Anterior cingulate cortex (tissue), 58 donors: ENCODE results near the gene PPCS.

ENCODE experiments used
- DNase-seq, 58 donors: peaks; one replicate each; lab custom pipeline; 2025; lab: John Stamatoyannopoulos, UW

PPCS gene

GRCh38 chr1:42456010-42456753, at the start of gene PPCS, which contains the start of gene ZMYND12:
Gene PPCS, plus strand, starts transcription at chr1:42456543. Its CDS starts 23 bp downstream, at chr1:42456566.
Gene ZMYND12, minus strand, starts transcription at chr1:42456022. Its CDS starts 25 bp downstream, at chr1:42455997.
- peak; percentile 32 to 93 (median 83) for DNase-seq

GRCh38 chr1:42414551-42415496, 41.5 kb upstream of the PPCS start:
- no peak for DNase-seq

DNA sequence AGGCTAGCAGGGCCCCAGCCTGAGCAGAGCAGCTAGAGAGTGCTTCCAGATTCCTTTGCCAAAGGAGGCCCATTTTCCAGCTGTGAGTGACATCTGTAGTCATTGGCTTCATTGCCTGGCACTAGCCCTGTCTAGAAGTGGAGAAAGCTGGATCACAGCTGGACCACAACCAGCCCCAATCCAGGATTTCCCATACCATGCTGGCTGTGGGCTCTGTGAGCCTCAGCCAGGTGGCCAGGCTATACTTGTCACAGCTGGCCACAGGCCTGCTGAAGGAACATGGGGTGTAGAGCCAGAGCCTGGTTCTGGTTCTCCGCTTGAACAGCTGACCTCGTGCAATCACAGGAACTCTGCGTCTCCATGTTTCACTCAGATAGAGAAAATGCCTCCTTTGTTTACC, 39.2 kb upstream of the PPCS start:
- no peak for DNase-seq

DNA sequence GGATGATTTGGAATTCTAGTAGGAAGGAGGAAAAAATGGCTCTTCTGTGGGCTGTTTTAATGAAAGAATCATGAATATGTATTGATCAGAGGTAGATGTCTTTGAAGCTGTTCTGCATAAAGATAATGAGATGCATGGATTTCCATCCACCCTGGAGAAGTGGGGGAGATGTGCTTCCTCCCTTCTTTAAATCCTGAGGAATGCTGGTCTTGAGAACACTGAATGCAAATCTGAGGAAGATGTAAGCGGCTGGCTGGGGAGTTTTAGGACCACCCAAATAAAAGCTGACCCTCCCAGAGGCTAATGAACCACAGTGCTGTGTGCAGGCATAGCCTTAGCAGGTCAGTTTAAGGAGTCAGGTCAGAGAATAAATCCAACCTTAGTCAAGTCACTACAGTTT, 37.8 kb upstream of the PPCS start:
- no peak for DNase-seq

DNA sequence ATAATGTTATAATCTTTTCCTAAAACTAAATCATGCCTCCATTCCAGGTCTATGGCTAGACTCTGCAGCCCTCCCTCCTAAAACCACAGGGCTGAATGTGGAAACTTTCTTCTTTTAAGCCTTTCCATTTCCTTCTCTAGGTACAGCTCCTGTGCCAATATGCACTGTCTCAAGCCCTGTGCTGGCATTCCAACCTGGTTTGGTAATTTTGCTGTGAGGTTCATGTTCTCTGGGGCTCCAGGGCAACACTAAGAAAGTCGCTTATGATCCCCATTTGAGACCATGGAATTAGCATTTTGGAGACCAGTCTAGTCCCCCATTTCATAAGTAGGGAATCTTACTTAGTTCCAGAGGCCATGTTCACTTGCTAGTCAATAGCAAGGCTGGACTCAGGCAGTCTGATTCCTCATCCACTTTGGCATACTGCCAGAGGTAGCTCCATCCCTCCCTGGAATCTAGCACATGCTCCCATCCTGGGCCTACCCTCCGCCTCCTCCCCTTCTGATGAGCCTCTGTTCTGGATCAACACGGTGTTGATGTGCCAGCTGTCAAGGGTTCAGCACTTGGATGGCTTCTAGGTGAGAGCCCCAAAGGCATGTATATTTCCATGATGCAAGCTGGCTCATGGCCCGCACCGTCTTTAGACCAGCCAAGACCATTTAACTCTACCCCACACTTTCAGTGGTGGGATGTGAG, 37.1 kb upstream of the PPCS start:
- peak in 7 of 58 donors; percentile 2 to 37 (median 17) for DNase-seq

DNA sequence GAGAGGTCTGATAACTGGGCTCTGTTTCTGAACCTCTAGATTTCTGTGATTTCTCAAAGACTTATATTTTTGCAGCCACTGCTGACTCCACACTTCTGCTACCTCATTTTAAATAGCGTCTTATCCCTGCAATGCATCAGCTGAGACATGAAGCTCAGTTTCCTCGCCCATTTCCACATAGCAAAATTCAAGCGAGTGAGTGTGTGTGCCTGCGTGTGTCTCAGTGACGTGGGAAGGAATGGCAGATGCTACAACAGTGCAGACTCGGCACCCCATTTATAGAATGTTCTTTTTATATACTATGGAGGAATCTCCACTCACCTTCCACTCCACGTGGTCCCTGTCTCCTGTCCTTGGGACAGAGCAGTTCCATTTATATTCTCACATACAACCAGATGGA, 36.2 kb upstream of the PPCS start:
- peak in 33 of 58 donors; percentile 2 to 65 (median 26) for DNase-seq

GRCh38 chr1:42420911-42421585, 35.3 kb upstream of the PPCS start:
- DNase-seq, result peak in 47 of 58 donors; percentile 6 to 72 (median 39)

- peak in 10 of 58 donors; percentile 2 to 33 (median 13) for DNase-seq
Observed at GRCh38 chr1:42422737-42423136, 33.6 kb upstream of the PPCS start.

DNA sequence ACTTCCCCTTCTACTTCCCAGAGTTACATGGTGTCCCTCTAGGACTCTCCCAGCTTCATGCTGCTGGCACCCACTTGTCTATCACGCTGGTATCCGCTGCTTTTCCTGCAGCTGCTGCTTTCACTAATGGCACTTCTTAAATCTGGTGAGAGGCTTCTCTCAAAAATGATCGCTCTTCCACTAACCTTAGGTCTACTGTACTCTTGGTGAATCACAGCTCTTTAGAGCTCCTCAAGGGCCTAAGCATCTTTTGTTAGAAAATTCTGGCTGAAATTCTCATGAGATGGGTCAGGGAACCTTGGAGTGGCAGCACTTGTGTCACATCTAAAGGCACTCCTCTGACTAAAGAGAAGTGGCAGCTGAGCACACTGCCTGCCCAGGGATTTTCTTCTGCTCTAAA, 32.7 kb upstream of the PPCS start:
- no peak for DNase-seq

DNA sequence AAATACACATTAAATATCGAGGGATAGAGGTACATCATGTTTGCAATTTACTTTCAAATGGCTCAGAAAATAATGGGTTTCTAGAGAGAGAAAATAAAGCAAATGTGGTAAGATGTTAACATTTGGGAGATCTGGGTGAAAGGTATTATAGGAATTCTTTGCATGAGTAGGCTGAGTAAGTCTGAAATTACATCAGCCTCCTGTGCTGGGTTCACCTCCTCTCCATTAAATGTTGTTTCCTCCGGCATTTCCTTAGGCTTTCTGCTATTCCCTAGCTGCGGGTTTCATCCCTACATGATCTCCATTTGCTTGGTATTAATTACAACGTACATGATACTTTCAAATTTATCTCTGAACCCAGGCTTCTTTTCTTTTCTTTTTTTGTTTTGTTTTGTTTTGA, 32.1 kb upstream of the PPCS start:
- DNase-seq, result no peak

DNA sequence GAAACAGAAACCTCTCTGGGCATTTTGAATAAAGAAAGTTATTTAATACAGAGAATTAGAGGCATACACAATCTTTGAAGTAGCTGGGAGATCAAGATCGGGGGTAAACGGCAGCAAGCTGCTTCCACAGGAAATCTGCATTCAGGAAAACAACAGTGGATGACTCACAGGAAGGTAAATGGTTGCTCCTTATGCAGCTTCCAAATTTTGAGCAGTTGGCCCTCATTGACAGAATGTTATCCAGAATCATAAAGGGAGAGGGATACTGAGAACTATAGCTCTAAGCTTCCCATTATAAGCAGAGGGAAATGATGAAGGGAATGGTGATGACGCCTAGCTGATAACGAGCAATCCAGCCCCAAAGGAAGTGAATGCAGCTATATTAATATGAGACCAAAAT, 29.1 kb upstream of the PPCS start:
- no peak for DNase-seq

DNA sequence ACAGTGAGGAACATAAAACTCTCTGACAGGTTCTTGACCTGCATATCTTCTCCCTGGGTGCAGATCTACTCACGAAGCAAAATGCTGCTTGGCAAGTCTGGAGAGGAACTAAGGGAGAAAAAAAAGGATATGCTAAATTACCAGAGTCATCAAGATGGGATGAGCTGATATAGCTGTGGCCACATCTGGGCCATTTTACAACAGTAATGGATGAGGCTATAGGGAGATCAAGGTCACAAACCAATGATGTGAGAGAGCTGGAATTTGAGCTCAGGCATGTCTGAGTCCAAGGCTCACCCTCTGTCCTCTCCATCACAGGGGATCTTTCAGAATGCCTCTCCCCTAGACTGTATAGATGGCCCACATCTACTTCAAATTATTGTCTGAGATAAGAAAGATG, 26.7 kb upstream of the PPCS start:
- no peak for DNase-seq

DNA sequence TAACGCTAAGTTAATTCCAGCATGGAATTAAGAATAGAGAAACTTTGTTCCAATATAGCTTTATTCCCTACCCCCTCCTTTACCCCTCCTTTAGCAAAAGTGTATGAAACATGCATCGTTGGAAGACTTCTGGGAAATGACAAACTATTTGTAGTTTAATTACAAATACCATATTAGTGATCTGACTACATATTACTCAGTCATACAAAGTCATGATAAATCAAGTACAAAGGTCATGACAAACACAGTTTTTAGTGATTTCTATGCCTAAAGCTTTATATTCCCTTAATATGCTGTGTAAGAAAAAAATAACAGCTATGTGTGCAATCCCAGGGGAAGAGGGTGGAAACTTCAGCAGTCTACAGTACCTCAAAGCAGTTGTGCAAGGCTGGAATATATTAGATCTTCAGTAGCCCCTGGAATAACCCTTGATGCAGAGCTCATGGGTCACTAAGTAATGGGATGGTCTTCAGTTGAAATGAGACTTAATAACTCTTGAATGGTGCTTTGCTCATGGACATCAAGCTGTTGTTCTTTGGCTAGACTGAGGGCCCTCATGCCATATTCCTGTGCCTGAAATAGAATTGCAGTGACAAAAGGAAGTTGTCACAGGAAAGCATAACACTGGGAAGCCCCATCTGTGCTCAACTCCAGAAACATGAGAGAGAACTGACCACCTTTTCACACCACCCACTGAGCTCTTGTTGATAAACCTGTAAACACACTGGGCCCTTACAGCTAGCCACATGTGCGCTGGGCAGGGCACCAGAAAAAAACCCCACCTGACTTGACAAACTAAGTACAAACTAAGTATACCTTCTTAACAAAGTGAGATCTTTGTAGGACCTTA, 25.8 kb upstream of the PPCS start:
- DNase-seq, result no peak

- DNase-seq, result no peak
Observed at GRCh38 chr1:42431514-42431913, 24.8 kb upstream of the PPCS start.

- DNase-seq, result no peak
Observed at GRCh38 chr1:42432714-42433113, 23.6 kb upstream of the PPCS start.

- no peak for DNase-seq
Observed at GRCh38 chr1:42433369-42433768, 23.0 kb upstream of the PPCS start.

GRCh38 chr1:42434340-42434739, 22.0 kb upstream of the PPCS start:
- DNase-seq, result no peak

GRCh38 chr1:42439940-42440339, 16.4 kb upstream of the PPCS start:
- DNase-seq, result no peak

DNA sequence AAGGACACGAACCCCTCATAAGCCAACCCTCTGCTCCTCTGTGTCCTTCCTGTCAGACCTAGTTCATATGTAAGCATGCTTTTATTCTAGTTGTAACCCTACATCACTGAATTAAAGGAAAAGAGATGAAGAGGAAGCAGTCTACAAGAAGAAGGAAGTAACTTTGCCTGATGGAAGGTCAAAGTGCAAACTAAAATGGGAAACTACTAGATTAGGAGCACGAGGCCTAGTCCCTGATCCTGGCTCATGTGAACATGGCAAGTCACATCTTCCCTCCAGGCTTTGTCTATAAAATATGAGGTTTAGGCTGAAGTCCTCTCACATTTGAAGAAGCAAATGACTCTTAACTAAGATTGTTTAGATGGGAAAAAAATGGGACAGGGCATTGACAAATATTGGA, 13.7 kb upstream of the PPCS start:
- no peak for DNase-seq
